Fibroblast of lung (primary cell): ENCODE data around the gene TMEM169.

Experiments
- CTCF ChIP-seq, 2 donors: IDR thresholded peaks in 1 of 2; conservative IDR thresholded peaks in 1 of 2; 1 replicate in 1 of 2; 2 replicates in 1 of 2; pipeline ENCODE4 v1.5.1; 2011 to 2012; ENCODE audit warnings: low read length in 2 of 2, control low read depth in 1 of 2, inconsistent platforms in 1 of 2, low read depth in 1 of 2, mild to moderate bottlenecking in 1 of 2
- EZH2 ChIP-seq: IDR thresholded peaks from 2 replicates; pipeline ENCODE4 v1.5.1; 2012; ENCODE audit warnings: low read length, control low read depth, mild to moderate bottlenecking; ENCODE audit errors: missing control alignments

GRCh38 chr2:216051350-216051749 is 30.4 kb upstream of the TMEM169 start:
- TF ChIP-seq CTCF (conservative IDR thresholded peaks at IDR 0.05 in 1 of 2, IDR thresholded peaks at IDR 0.05 in 1 of 2; ENCODE audit: low read depth in 1 of 2, low read length in 2 of 2) (no peak), EZH2 (no peak)
